K562 (cell line): ENCODE data around the gene GALT. TPM values are rescaled to one million over a fixed set of nuclear protein-coding genes. Genes with fewer than 3 reads are reported as not detected.

Source experiments
- ATAC-seq: fragments of 200-7000 bp; cut with Tn5 transposase; 3 replicates; pipeline ENCODE4 v1.9.1; 2020; ENCODE audit warnings: moderate library complexity
- BruUV-seq: library from RNA; stranded (reverse); fragments of 400-500 nt; replicated peaks from 2 replicates; lab custom pipeline; 2021; lab: Mats Ljungman, UMichigan
- CTCF ChIA-PET: fragments of 300-600 bp; formaldehyde crosslinking; extraction: SDS; loops from one replicate; lab custom pipeline; 2021; ENCODE audit warnings: low intra/inter-chr PET ratio; lab: Yijun Ruan, JAX
- POLR2A ChIA-PET: fragments of 300-600, 350-650 bp; sonication (Branson Sonifier 250); formaldehyde crosslinking; extraction: SDS; loops from one replicate; lab custom pipeline; 2021; ENCODE audit warnings: antibody characterized with exemption, inconsistent platforms; lab: Yijun Ruan, JAX
- DNase-seq, 4 experiments: peaks; one replicate each; pipeline versions ENCODE4 v3.0.0 to v3.0.0-alpha.2; 2011 to 2018; ENCODE audit warnings: low spot score in 3 of 4, mixed read lengths in 3 of 4; ENCODE audit errors: extremely low read depth in 1 of 4
- FAIRE-seq: peaks from 2 replicates; lab custom pipeline; 2011; peaks lifted over from hg19 to GRCh38; lab: Jason Lieb, UNC
- H2AFZ ChIP-seq: 2 replicates; pipeline ENCODE4 v1.6.0; 2011; ENCODE audit warnings: low read depth, low read length, control low read depth, inconsistent platforms
- H3K27ac ChIP-seq: fragments of 200-600 bp; 3 replicates; pipeline ENCODE4 v1.8.0; 2011; ENCODE audit warnings: low read depth, mild to moderate bottlenecking, control low read depth, inconsistent platforms, low read length, moderate library complexity, mixed read lengths; ENCODE audit errors: extremely low read depth
- H3K27me3 ChIP-seq, 2 experiments: fragments of 300-600 bp in 1 of 2; 2 replicates in 1 of 2; 3 replicates in 1 of 2; pipeline versions ENCODE4 v1.6.0 to v1.8.0; 2011; ENCODE audit warnings: inconsistent platforms in 2 of 2, low read length in 2 of 2, mild to moderate bottlenecking in 1 of 2, mixed read lengths in 1 of 2, moderate library complexity in 1 of 2; ENCODE audit not compliant: control insufficient read depth in 2 of 2, insufficient read depth in 2 of 2
- H3K36me3 ChIP-seq: fragments of 300-600 bp; 3 replicates; pipeline ENCODE4 v1.8.0; 2011; ENCODE audit warnings: mild to moderate bottlenecking, low read length, inconsistent platforms; ENCODE audit not compliant: control insufficient read depth, insufficient read depth
- H3K4me1 ChIP-seq, 2 experiments: fragments of 200-600 bp in 1 of 2; replicated peaks in 1 of 2; 2 replicates in 1 of 2; 3 replicates in 1 of 2; pipeline versions ENCODE4 v1.5.1 to v1.8.0; 2011; ENCODE audit warnings: inconsistent platforms in 2 of 2, low read length in 2 of 2, mild to moderate bottlenecking in 1 of 2, mixed read lengths in 1 of 2, moderate library complexity in 1 of 2; ENCODE audit not compliant: control insufficient read depth in 2 of 2, insufficient read depth in 2 of 2
- H3K4me2 ChIP-seq: 2 replicates; pipeline ENCODE4 v1.6.1; 2011; ENCODE audit warnings: low read length, control low read depth, inconsistent platforms, mixed read lengths; ENCODE audit not compliant: insufficient read depth
- H3K4me3 ChIP-seq: fragments of 200-600 bp; sonication (generic), shearing (Covaris generic); 2 replicates; pipeline ENCODE4 v1.5.1; 2016; ENCODE audit warnings: control low read depth, inconsistent platforms
- H3K79me2 ChIP-seq: fragments of 200-600 bp; 3 replicates; pipeline ENCODE4 v1.8.0; 2011; ENCODE audit warnings: low read length, inconsistent platforms; ENCODE audit not compliant: control insufficient read depth, insufficient read depth
- H3K9ac ChIP-seq, 2 experiments: 2 replicates each; pipeline versions ENCODE4 v1.6.0 to v1.6.1; 2011; ENCODE audit warnings: low read depth in 2 of 2, low read length in 2 of 2, control low read depth in 1 of 2, inconsistent platforms in 1 of 2, mild to moderate bottlenecking in 1 of 2, mixed read lengths in 1 of 2; ENCODE audit not compliant: insufficient read depth in 1 of 2
- H3K9me1 ChIP-seq: one replicate; pipeline ENCODE4 v1.6.0; 2011; ENCODE audit warnings: inconsistent platforms, mild to moderate bottlenecking, low read length, moderate library complexity; ENCODE audit not compliant: control insufficient read depth, insufficient read depth
- H3K9me3 ChIP-seq: replicated peaks from 2 replicates; pipeline ENCODE4 v1.5.1; 2011; ENCODE audit warnings: low read depth, low read length, inconsistent platforms; ENCODE audit not compliant: control insufficient read depth, insufficient read depth
- H4K20me1 ChIP-seq: replicated peaks from 2 replicates; pipeline ENCODE4 v1.6.1; 2011; ENCODE audit warnings: low read length, inconsistent platforms, mixed read lengths; ENCODE audit not compliant: control insufficient read depth, insufficient read depth
- CLOCK ChIP-seq: fragments of 250-450 bp; sonication (Bioruptor Pico); IDR thresholded peaks from 2 replicates; pipeline ENCODE4 v1.4.0; 2020; ENCODE audit warnings: mild to moderate bottlenecking, moderate library complexity, borderline replicate concordance
- DPF2 ChIP-seq: fragments of 450-650 bp; IDR thresholded peaks from 2 replicates; pipeline ENCODE4 v1.6.1; 2016
- ESRRB ChIP-seq: fragments of 250-450 bp; sonication (Bioruptor Pico); IDR thresholded peaks from 2 replicates; pipeline ENCODE4 v1.5.0; 2020; ENCODE audit warnings: mild to moderate bottlenecking, moderate library complexity, borderline replicate concordance
- HNRNPLL ChIP-seq: fragments of 200-400 bp; formaldehyde crosslinking; IDR thresholded peaks from 2 replicates; pipeline ENCODE4 v1.6.1; 2017; ENCODE audit warnings: low read length, low read depth, mild to moderate bottlenecking; ENCODE audit not compliant: poor library complexity, severe bottlenecking
- HOXB6 ChIP-seq: fragments of 250-450 bp; sonication (Bioruptor Pico); IDR thresholded peaks from 2 replicates; pipeline ENCODE4 v1.5.1; 2022; ENCODE audit warnings: mild to moderate bottlenecking, borderline replicate concordance
- JUND ChIP-seq, 2 experiments: IDR thresholded peaks; 2 replicates in 1 of 2; 3 replicates in 1 of 2; pipeline ENCODE4 v1.6.1; 2011; ENCODE audit warnings: borderline replicate concordance in 2 of 2, low read depth in 2 of 2, low read length in 2 of 2, improper control_type of control experiment in 1 of 2, missing biosample characterization in 1 of 2, missing genetic modification characterization in 1 of 2, missing genetic modification reagents in 1 of 2
- MCM3 ChIP-seq: fragments of 450-650 bp; IDR thresholded peaks from 2 replicates; pipeline ENCODE4 v1.6.1; 2016
- POLR3G ChIP-seq: IDR thresholded peaks from 2 replicates; pipeline ENCODE4 v1.6.1; 2011; ENCODE audit not compliant: insufficient read length, insufficient replicate concordance; ENCODE audit errors: extremely low read depth
- PTBP1 ChIP-seq: fragments of 200-400 bp; formaldehyde crosslinking; IDR thresholded peaks from 2 replicates; pipeline ENCODE4 v1.6.1; 2017; ENCODE audit warnings: low read depth, low read length
- RNF2 ChIP-seq: sonication (generic); IDR thresholded peaks from 2 replicates; pipeline ENCODE4 v1.6.1; 2016
- SAFB2 ChIP-seq: fragments of 200-400 bp; formaldehyde crosslinking; IDR thresholded peaks from 2 replicates; pipeline ENCODE4 v1.6.1; 2018; ENCODE audit warnings: borderline replicate concordance, low read length, low read depth, moderate library complexity; ENCODE audit not compliant: severe bottlenecking
- YY1 ChIP-seq, 3 experiments: IDR thresholded peaks; 2 replicates each; pipeline ENCODE4 v1.6.1; 2011; ENCODE audit warnings: low read length in 2 of 3, mild to moderate bottlenecking in 2 of 3, moderate library complexity in 2 of 3, borderline replicate concordance in 1 of 3, control low read depth in 1 of 3, low read depth in 1 of 3; ENCODE audit not compliant: insufficient read depth in 3 of 3, insufficient replicate concordance in 2 of 3, control insufficient read depth in 1 of 3, insufficient read length in 1 of 3; ENCODE audit errors: extremely low read depth in 1 of 3
- ZBTB8A ChIP-seq: fragments of 450-650 bp; IDR thresholded peaks from 2 replicates; pipeline ENCODE4 v1.6.1; 2018; ENCODE audit warnings: mild to moderate bottlenecking, moderate library complexity; ENCODE audit not compliant: partially characterized antibody
- ZNF408 ChIP-seq: fragments of 250-450 bp; sonication (Bioruptor Pico); IDR thresholded peaks from 2 replicates; pipeline ENCODE4 v1.4.0; 2020; ENCODE audit warnings: low read depth, mild to moderate bottlenecking, moderate library complexity
- ZNF431 ChIP-seq: sonication (generic); formaldehyde crosslinking; IDR thresholded peaks from 2 replicates; pipeline ENCODE4 v1.8.0; 2022; ENCODE audit warnings: mild to moderate bottlenecking, missing genetic modification reagents
- ZNF785 ChIP-seq: fragments of 250-450 bp; sonication (Bioruptor Pico); IDR thresholded peaks from 2 replicates; pipeline ENCODE4 v1.4.0; 2020; ENCODE audit warnings: mild to moderate bottlenecking
- ZZZ3 ChIP-seq: fragments of 450-650 bp; IDR thresholded peaks from 2 replicates; pipeline ENCODE4 v1.6.1; 2016; ENCODE audit warnings: antibody characterized with exemption, mild to moderate bottlenecking, moderate library complexity
- WGBS: fragments of 100-300 bp; shearing (Covaris generic); methylation state at CpG from one replicate; pipeline ENCODE4 v1.1.6; 2016; ENCODE audit warnings: low coverage, mixed read lengths; ENCODE audit not compliant: insufficient coverage; ENCODE audit errors: missing lambda C conversion rate; 5-methylcytosine and 5-hydroxymethylcytosine counted together
- in situ Hi-C: fragments of 300-500 bp; cut with MboI; formaldehyde crosslinking; loops from 4 replicates; pipeline ENCODE4 v1.15.0; 2018; ENCODE audit warnings: inconsistent platforms, mixed read lengths
- intact Hi-C: fragments of 100-400 bp; cut with micrococcal nuclease; formaldehyde crosslinking; loops from 2 replicates; pipeline ENCODE4 v1.14.2; 2022
- polyA plus RNA-seq, 8 experiments: library from polyadenylated mRNA; depleted of rRNA in 4 of 8; stranded (reverse) in 5 of 8; unstranded in 3 of 8; fragments of >200 nt; fragmentation: Nextera tagmentation in 2 of 8; fragmentation: Illumina TruSeq in 1 of 8; extraction: Ambion mirVana in 2 of 8; extraction: Trizol in 1 of 8; gene quantifications; 2 replicates each; pipeline versions ENCODE4 v1.2.1 to v1.2.3, GENCODE V29; 2011 to 2014; ENCODE audit warnings: inconsistent platforms in 1 of 8, missing spikeins in 1 of 8
- total RNA-seq, 7 experiments: library from RNA; depleted of rRNA in 6 of 7; stranded (reverse); fragments of >200 nt in 6 of 7; fragmentation: Illumina TruSeq in 2 of 7; extraction: Trizol in 2 of 7; gene quantifications; 2 replicates each; pipeline versions ENCODE4 v1.2.1 to v1.2.3, GENCODE V29; 2011 to 2021; ENCODE audit warnings: low replicate concordance in 1 of 7

The GALT gene
- total and polyA plus RNA-seq, 9 of the 15 experiments (the other 6 are each of a cell fraction or from before 2014, with no cell fraction given), result 7.3 to 29.2 (median 15.6) TPM

- no peak for TF ChIP-seq SAFB2
- no peak for TF ChIP-seq ZBTB8A
These were observed 43.0 kb downstream of the GALT start (continued) for GRCh38 chr9:34689512-34689911.

DNA sequence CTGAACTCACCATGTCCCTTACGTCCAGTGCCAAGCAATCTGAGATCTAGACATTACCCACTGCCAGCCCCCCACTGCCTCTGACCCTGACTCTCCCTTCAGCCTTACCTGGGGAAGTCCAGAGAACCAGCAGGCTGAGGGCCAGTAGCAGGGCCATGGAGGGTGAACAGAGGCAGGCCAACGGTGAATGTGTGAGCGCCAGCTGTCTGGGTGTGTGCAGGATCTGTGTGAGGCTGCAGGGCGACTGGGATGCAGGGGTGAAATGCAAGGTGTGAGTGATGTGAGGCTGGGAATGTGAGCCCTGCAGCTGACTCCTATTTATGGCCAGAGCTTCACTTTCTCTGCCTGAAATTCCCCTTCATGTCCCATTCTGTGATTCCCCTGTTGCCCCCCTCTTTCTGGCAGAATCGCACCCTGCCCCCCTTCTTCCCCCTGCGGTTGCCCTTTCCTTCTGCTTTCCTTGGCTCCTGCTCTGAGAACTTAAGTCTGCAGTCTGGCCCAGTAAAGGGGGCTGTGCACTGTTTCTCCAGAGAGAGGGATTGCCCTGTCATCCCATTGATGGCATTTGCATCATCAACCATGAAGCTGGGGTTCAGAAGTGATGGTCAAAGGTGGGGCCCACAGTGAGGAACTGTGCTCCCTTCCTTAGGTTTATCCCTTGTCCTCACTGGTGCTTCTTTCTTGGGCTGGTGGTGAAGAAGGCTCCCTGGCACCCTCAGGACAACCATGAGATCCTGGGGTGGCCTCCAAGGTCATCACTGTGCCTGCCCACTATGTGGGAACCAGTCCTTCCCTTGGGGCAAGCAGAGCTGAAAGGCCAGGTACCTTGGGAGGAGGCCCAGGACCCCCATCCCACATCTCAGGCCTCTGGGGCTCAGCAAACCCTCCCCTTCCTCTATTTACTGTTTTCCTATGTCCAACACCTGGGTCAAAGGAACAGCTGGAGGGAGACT is 44.8 kb downstream of the GALT start, which contains the start of gene CCL19:
Gene CCL19, minus strand, starts transcription at position 294 of the 953 bp plus-strand sequence. Its CDS starts 137 bp downstream, at position 157.
- CTCF ChIA-PET, result no interaction called here
- Histone ChIP-seq H4K20me1 (peaks cover 3% of the 10 kb centered on the region; the same call in 1 of the 2 replicates), H3K9ac (no peak within 1 kb of the TSS), H3K9me3 (no peaks in the 10 kb centered on the region), H3K9me1 (no peaks in the 10 kb centered on the region), H3K79me2 (no peaks in the 10 kb centered on the region), H3K27ac (no peak within 1 kb of the TSS), H3K4me1 (no peaks in the 10 kb centered on the region), H3K27me3 (no peaks in the 10 kb centered on the region), H3K4me2 (no peak within 1 kb of the TSS), H2AFZ (no peak within 1 kb of the TSS), H3K36me3 (no peaks in the 10 kb centered on the region), H3K4me3 (no peak within 1 kb of the TSS)
- POLR2A ChIA-PET, result no interaction called here
- ATAC-seq, result no peak
- 0% methylated on average over 4 of the region's 6 CpGs for WGBS
- intact Hi-C loops, result no loop called here
- in situ Hi-C loops, result no loop called here
- FAIRE-seq, result no peak
- BruUV-seq, result no TSS peak
- DNase-seq, result no peak
- no peak for TF ChIP-seq HOXB6 (CRISPR knock-in tag)
- no peak for TF ChIP-seq ZNF431 (CRISPR knock-in tag)
- TF ChIP-seq PTBP1, result no peak
- TF ChIP-seq ZNF785 (CRISPR knock-in tag), result no peak
- TF ChIP-seq YY1 (IDR thresholded peaks at IDR 0.05; ENCODE audit: borderline replicate concordance in 1 of 3, control insufficient read depth in 1 of 3, extremely low read depth in 1 of 3, insufficient read depth in 3 of 3, insufficient read length in 1 of 3, insufficient replicate concordance in 2 of 3, low read depth in 1 of 3, low read length in 2 of 3), result no peak
- TF ChIP-seq ESRRB, result no peak
- no peak for TF ChIP-seq POLR3G
- TF ChIP-seq JUND (IDR thresholded peaks at IDR 0.05; ENCODE audit: borderline replicate concordance, low read depth, low read length), result no peak
- TF ChIP-seq JUND (tag; IDR thresholded peaks at IDR 0.05; ENCODE audit: borderline replicate concordance, low read depth, low read length), result no peak
- TF ChIP-seq RNF2, result no peak
- TF ChIP-seq DPF2, result no peak
- no peak for TF ChIP-seq ZNF408 (CRISPR knock-in tag)
- no peak for TF ChIP-seq ZZZ3
- TF ChIP-seq CLOCK (CRISPR knock-in tag), result no peak
- no peak for TF ChIP-seq MCM3
- no peak for TF ChIP-seq HNRNPLL
